Thoracic aorta (tissue), 2 donors: Measurements from ENCODE around the gene ACTR3C. TPM values are rescaled to one million over a fixed set of nuclear protein-coding genes. Genes with fewer than 3 reads are reported as not detected.

Experiments
- ATAC-seq: fragments of 150-250 bp; one replicate; pipeline ENCODE4 v1.8.0; 2017; ENCODE audit warnings: low read depth; ENCODE audit not compliant: insufficient number of reproducible peaks, low FRiP score
- DNase-seq: peaks from one replicate; pipeline ENCODE4 v3.0.0-alpha.2; 2020; ENCODE audit warnings: low spot score
- H3K27ac ChIP-seq, 2 donors: fragments of 200-600 bp; sonication (generic); 1 replicate in 1 of 2; 2 replicates in 1 of 2; pipeline ENCODE4 v1.5.1; 2016; ENCODE audit warnings: mild to moderate bottlenecking in 2 of 2, moderate library complexity in 2 of 2
- H3K27me3 ChIP-seq: fragments of 200-600 bp; sonication (generic); replicated peaks from 2 replicates; pipeline ENCODE4 v1.6.0; 2016; ENCODE audit warnings: mild to moderate bottlenecking; ENCODE audit not compliant: insufficient read depth
- H3K36me3 ChIP-seq: fragments of 200-600 bp; sonication (generic); one replicate; pipeline ENCODE4 v1.5.1; 2016
- H3K4me1 ChIP-seq, 2 donors: fragments of 200-600 bp; sonication (generic); 1 replicate in 1 of 2; 2 replicates in 1 of 2; pipeline versions ENCODE4 v1.5.1 to v1.6.0; 2016; ENCODE audit warnings: low read depth in 2 of 2, mild to moderate bottlenecking in 1 of 2; ENCODE audit not compliant: control insufficient read depth in 1 of 2
- H3K4me3 ChIP-seq: fragments of 200-600 bp; sonication (generic); 2 replicates; pipeline ENCODE4 v1.5.1; 2016; ENCODE audit warnings: mild to moderate bottlenecking
- H3K9me3 ChIP-seq: fragments of 200-600 bp; sonication (generic); 2 replicates; pipeline ENCODE4 v1.5.1; 2016
- total RNA-seq, 2 donors: library from RNA; depleted of rRNA; stranded (reverse); fragments of >200 nt; gene quantifications; one replicate each; pipeline versions ENCODE4 v1.1.0 to v1.2.3, GENCODE V29; 2016
- TF ChIP-seq, protein P1 (sequence below): fragments of 200-600 bp; sonication (generic); IDR thresholded peaks from one replicate; pipeline ENCODE4 v1.5.1; 2019; ENCODE audit warnings: antibody characterized with exemption

The ACTR3C gene
- total RNA-seq: 1 to 10 TPM in 1 of 2 donors, under 1 TPM in 1; 0.14 to 6.4 TPM

DNA sequence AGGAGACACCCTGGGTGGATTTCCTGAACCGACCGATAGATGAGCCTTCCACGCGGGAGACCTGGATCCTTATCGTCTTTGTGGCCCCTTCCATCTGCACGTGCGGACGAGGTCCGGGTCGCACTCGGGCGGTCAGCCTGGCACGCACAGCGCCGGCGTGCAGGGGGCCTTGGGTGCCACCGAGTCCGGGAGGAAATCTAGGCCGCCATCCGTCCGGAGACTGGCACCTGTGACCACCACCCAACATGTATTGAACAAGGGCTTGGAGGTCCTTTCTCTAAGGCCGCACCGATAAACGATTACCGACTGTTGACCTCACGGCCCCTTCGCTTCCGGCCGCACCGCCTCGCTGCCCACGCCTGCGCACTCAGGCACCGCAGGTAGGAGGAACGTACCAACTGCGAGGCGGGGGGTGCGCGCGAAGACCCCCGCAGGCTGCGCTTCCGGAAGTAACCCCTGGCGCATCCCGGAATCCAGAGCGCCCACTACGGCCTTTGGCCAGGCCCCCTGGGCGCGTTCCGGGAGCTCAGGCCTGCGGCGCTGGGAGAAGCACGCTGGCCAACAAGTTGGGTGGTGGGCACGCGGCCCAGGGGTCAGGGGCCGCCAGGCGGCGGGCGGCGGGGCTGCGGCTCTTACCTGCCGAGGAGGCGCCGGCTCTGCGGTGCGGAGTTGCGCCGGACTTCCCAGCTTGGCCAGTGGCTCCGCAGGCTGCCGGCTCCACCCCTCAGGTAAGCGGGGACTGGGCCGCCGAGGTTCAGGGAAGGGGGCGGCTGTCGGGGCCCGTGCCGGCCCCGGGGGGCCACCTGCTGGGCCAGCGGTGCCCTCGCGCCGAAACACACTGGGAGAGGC is at the start of gene ACTR3C, which contains the start of gene LRRC61:
Gene ACTR3C, minus strand, starts transcription at position 713 of the 849 bp plus-strand sequence. CDS start 28,249 bp downstream, outside the sequence.
Gene LRRC61, plus strand, starts transcription at position 523 of the 849 bp plus-strand sequence. CDS start 13,507 bp downstream, outside the sequence.
- TF ChIP-seq, protein P1, sequence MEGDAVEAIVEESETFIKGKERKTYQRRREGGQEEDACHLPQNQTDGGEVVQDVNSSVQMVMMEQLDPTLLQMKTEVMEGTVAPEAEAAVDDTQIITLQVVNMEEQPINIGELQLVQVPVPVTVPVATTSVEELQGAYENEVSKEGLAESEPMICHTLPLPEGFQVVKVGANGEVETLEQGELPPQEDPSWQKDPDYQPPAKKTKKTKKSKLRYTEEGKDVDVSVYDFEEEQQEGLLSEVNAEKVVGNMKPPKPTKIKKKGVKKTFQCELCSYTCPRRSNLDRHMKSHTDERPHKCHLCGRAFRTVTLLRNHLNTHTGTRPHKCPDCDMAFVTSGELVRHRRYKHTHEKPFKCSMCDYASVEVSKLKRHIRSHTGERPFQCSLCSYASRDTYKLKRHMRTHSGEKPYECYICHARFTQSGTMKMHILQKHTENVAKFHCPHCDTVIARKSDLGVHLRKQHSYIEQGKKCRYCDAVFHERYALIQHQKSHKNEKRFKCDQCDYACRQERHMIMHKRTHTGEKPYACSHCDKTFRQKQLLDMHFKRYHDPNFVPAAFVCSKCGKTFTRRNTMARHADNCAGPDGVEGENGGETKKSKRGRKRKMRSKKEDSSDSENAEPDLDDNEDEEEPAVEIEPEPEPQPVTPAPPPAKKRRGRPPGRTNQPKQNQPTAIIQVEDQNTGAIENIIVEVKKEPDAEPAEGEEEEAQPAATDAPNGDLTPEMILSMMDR: no peak
- Histone ChIP-seq H3K9me3 (no peaks in the 10 kb centered on the region), H3K4me1 (peaks cover 0 to 24% of the 10 kb centered on the region in 2 donors), H3K36me3 (no peaks in the 10 kb centered on the region), H3K27ac (peak within 1 kb of the TSS in 1 of 2 donors; percentile 34), H3K4me3 (peak within 1 kb of the TSS; percentile 80), H3K27me3 (no peaks in the 10 kb centered on the region)
- no peak for DNase-seq
- no peak for ATAC-seq

GRCh38 chr7:150372271-150373048 is 49.1 kb upstream of the ACTR3C start:
- TF ChIP-seq, protein P1: no peak
- DNase-seq: no peak
- H3K4me1 ChIP-seq: peaks cover 8 to 36% of the 10 kb centered on the region in 2 donors
- H3K36me3 ChIP-seq: peaks cover 30% of the 10 kb centered on the region
- no peak for ATAC-seq
- H3K27me3 ChIP-seq: no peaks in the 10 kb centered on the region
- H3K4me3 ChIP-seq: no peak overlapping the region
- H3K27ac ChIP-seq: no peak overlapping the region
- no peaks in the 10 kb centered on the region for H3K9me3 ChIP-seq

DNA sequence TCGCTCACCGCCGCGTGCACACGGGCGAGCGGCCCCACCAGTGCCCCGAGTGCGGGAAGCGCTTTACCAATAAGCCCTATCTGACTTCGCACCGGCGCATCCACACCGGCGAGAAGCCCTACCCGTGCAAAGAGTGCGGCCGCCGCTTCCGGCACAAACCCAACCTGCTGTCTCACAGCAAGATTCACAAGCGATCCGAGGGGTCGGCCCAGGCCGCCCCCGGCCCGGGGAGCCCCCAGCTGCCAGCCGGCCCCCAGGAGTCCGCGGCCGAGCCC is 48.6 kb upstream of the ACTR3C start:
- Histone ChIP-seq H3K36me3 (peaks cover 30% of the 10 kb centered on the region), H3K4me3 (no peak overlapping the region)

DNA sequence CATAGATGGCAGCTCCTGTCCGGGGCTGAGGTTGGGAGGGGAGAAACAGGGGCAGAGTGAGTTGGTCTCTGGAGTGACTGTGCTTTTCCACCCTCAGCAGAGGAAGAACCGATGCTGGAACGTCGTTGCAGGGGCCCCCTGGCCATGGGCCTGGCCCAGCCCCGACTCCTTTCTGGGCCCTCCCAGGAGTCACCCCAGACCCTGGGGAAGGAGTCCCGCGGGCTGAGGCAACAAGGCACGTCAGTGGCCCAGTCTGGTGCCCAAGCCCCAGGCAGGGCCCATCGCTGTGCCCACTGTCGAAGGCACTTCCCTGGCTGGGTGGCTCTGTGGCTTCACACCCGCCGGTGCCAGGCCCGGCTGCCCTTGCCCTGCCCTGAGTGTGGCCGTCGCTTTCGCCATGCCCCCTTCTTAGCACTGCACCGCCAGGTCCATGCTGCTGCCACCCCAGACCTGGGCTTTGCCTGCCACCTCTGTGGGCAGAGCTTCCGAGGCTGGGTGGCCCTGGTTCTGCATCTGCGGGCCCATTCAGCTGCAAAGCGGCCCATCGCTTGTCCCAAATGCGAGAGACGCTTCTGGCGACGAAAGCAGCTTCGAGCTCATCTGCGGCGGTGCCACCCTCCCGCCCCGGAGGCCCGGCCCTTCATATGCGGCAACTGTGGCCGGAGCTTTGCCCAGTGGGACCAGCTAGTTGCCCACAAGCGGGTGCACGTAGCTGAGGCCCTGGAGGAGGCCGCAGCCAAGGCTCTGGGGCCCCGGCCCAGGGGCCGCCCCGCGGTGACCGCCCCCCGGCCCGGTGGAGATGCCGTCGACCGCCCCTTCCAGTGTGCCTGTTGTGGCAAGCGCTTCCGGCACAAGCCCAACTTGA is 48.0 kb upstream of the ACTR3C start:
- Histone ChIP-seq H3K4me1 (peaks cover 8 to 36% of the 10 kb centered on the region in 2 donors), H3K36me3 (peaks cover 30% of the 10 kb centered on the region), H3K4me3 (no peak overlapping the region), H3K9me3 (no peaks in the 10 kb centered on the region), H3K27me3 (no peaks in the 10 kb centered on the region), H3K27ac (no peak overlapping the region)
- TF ChIP-seq, protein P1: no peak
- ATAC-seq: no peak
- DNase-seq: no peak

More for the DNA sequence above, 48.6 kb upstream of the ACTR3C start:
- TF ChIP-seq, protein P1: no peak
- Histone ChIP-seq H3K27me3 (no peaks in the 10 kb centered on the region), H3K4me1 (peaks cover 8 to 36% of the 10 kb centered on the region in 2 donors), H3K9me3 (no peaks in the 10 kb centered on the region), H3K27ac (no peak overlapping the region)
- ATAC-seq: no peak
- no peak for DNase-seq
